A172 (cell line): Measurements from ENCODE around the gene RNF121. TPM values are rescaled to one million over a fixed set of nuclear protein-coding genes. Genes with fewer than 3 reads are reported as not detected.

Source experiments
- DNase-seq: peaks from one replicate; pipeline ENCODE4 v3.0.0-alpha.2; 2015; ENCODE audit warnings: low spot score
- total RNA-seq: library from RNA; depleted of rRNA; stranded (reverse); fragments of >200 nt; shearing (Covaris generic); gene quantifications from 2 replicates; pipeline ENCODE4 v1.2.3, GENCODE V29; 2014

RNF121 gene
- total RNA-seq, 1 experiment from 2014 or later: 29.9 TPM

GRCh38 chr11:71934213-71934612, 5.4 kb downstream of the RNF121 start:
- DNase-seq: no peak

DNA sequence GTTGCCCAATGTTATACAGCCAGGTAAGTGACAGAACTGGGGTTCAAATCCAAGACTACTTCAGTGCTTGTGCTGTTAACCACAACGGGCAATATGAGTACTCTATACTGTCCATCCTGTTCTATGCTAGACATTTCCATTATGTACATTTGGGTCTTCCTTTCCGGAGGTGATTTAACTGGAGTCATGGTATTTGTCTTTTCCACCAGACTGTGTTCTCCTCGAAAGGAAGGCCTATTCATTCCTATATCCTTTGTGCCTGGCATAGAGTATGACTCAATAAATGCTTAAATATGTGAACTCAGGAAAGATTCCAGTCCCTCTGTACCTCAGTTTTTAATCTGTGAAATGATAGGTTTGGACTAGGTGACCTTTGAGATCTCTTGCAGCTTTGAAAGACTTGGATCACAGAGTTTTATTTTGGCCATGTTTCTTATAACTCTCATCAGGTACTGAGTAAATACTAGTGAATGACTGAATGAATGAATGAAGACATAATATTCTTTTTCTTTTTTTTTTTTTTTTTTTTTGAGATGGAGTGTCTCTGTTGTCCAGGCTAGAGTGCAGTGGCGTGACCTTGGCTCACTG, 6.6 kb downstream of the RNF121 start:
- no peak for DNase-seq

- DNase-seq: peak; percentile 89
These were observed 8.0 kb downstream of the RNF121 start for GRCh38 chr11:71936825-71937224.

DNA sequence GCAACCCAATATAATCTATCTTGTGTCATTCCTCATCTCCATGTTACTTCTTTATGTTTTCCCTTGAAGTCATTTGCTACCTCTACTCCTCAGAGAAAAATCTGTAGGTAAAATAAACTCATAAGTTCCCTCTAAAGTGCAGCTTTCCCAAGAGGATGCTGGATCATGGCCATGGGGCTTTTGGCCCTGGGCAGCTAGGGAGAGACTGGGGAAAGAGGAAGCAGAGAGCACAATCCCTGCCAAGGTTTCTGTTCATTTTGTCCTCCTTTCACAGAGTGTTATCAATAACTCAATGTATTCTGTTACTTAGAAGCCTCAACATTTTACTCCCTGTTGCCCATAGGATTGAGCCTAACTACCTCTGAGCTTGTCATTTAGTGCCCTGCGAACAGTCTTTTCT, 9.0 kb downstream of the RNF121 start:
- no peak for DNase-seq

DNA sequence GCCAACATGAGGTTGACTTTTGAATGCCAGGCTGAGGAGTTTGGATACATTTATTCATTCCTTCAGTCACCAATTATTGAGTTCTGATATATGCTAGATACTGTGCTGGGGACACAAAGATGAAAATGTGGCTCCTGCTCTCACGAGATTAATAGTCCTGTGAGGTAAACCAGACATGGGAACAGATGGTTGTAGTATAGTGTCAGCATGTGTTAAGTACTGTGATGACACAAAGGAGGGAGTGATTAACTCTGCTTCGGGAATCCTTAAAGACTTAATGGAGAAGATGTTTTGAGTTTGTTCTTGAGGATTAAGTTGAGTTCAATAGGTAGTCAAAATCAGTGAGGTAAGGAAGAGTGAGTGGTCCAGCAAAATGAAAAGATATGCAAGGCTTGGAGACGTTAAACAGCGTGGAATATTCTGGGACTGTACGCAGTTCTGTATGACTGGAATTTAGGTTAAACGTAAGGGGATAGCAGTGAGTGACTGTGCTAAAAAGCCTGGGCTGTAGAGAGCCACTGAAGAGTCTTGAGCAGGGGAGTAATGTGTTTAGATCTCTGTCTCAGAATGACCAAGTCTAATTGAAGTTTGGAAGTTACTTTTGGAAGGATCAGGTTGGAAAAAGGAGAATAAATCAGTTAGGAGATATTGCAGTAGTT, 11.8 kb downstream of the RNF121 start:
- no peak for DNase-seq

DNA sequence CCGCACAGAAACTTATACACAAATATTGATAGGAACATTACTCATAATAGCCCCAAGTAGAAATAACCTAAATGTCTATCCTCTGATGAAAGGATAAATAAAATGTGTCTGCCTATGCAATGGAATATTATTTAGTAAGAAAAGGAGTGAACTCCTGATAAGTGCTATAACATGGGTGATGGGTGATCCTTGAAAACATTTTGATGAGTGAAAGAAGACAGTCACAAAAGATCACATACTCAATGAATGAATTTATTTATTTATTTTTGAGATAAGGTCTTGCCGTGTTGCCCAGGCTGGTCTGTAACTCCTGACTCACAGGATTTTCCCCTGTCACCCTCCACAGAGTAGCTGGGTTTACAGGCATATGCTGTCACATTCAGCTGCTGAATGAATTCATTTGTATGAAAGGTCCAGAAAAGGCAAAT, 17.3 kb downstream of the RNF121 start:
- DNase-seq: peak; percentile 78

- peak; percentile 18 for DNase-seq
These were observed 18.7 kb downstream of the RNF121 start for GRCh38 chr11:71947498-71947897.

DNA sequence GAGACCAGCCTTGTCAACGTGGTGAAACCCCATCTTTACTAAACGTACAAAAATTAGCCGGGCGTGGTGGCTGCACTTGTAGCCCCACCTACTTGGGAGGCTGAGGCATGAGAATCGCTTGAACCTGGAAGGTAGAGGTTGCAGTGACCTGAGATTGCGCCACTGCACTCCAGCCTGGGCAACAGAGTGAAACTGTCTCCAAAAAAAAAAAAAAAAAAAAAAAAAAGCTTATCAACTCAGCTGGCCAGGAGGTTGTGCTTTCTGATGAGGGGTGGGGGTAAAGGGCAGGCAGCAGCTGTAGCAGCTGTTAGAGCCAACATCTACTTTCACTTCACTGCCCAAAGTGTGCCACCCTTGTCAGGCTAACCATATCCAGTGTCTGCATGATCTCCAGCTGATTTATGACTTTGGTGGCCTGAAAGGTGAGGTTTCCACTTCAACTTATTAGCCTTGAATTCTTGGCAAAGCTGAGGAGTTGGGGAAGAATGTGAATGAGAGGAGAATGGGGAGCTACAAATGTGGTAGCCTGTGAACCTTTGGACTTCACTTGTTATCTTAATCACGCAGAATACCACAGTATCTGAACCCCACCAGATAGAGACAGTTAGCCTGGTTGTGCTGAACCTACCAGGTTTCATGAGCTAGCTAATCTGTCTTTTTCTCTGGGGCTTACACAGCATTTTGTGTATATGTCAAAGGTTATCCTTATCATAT, 19.6 kb downstream of the RNF121 start:
- peak; percentile 94 for DNase-seq

- no peak for DNase-seq
These were observed 20.2 kb downstream of the RNF121 start for GRCh38 chr11:71949034-71949433.

DNA sequence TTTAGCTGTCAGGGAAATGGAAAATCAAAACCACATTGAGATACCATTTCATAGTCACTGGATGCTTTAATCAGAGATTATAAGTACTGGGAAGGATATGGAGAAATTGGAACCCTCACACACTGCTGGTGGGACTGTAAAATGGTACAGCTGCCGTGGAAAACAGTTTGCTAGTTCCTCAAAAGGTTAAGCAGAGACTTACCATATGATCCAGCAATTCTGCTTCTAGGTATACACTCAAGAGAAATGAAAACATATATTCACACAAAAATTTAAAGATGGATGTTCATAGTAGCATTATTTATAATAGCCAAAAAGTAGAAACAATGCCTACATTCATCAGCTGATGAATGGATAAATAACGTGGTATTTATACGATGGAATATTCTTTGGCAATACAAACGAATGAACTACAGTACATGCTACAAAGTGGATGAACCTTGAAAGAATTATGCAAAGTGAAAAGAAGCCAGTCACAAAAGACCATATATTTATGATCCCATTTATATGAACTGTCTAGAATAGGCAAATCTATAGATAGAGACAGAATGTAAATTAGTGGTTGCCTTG, 23.0 kb downstream of the RNF121 start:
- no peak for DNase-seq

- DNase-seq: no peak
These were observed 27.1 kb downstream of the RNF121 start for GRCh38 chr11:71955898-71956456.

- DNase-seq: peak; percentile 56
These were observed 33.7 kb downstream of the RNF121 start for GRCh38 chr11:71962428-71963038.

GRCh38 chr11:71963468-71963867, 34.6 kb downstream of the RNF121 start:
- DNase-seq: no peak

- DNase-seq: no peak
These were observed 35.8 kb downstream of the RNF121 start for GRCh38 chr11:71964641-71965040.

DNA sequence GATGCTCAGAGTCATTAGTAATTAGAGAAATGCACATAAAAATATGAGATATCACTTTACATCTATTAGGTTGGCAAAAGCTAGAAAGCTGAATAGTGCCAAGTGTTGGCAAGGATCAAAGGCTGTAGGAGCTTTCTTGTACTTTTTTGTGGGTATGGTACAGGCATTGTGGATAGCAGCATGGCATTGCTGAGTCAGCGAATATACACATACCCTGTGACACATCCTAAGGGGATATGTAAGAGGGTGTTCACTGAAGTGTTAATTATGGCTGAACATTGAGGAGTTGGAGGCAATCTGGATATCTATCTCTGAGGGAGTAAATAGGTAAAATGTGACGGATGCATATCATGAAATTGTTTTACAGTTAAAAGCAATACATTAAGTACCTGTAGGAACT, 42.8 kb downstream of the RNF121 start:
- DNase-seq: no peak

GRCh38 chr11:71976551-71976950, 47.7 kb downstream of the RNF121 start:
- no peak for DNase-seq

GRCh38 chr11:71977090-71977489, 48.2 kb downstream of the RNF121 start:
- DNase-seq: no peak

GRCh38 chr11:71977743-71978418, 49.0 kb downstream of the RNF121 start:
- DNase-seq: peak; percentile 50

DNA sequence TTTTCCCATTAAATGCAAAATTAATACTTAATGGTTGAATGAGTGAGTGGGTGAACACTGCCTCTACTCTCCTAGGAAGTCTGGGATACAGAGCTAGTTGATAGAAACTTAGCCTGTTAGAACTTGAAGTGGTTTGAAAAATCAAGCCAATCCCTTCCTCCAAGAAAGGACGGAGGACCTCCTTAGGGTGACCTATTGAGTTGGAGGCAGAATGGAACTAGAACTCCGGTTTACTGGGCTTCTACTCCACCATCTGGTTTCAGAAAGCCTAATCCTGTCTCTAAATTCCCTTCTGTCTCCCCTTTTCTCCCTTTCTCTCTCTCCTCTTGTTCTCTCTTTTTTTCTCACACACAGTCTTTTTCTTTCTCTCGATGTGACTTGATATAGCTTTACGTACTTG, 50.2 kb downstream of the RNF121 start:
- no peak for DNase-seq

GRCh38 chr11:71979602-71980001, 50.8 kb downstream of the RNF121 start:
- DNase-seq: no peak

DNA sequence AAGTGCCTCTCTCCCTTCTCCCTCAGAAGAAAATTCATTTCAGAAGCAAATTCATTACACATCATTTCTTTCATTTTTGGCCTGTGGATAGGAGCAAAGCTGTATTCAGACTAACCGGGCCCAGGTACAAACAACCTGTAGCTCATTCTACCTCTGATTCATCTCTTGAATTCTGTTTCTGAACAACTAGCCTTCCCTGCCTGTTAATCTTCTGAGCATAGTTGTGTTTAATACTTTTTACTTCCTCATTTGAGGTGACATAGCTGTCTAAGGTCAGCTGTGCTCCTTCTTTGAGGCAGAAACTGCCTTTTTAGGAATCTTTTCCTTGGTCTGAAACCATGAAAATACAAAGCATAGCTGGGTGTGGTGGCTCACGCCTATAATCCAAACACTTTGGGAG, 57.3 kb downstream of the RNF121 start:
- no peak for DNase-seq
